NK-92 (cell line): ENCODE results near the gene GAGE10.
"Not testable (repeated sequence)": the region's sequence is repeated elsewhere in the genome, so short reads cannot be mapped to it uniquely, and the experiment has no call there.

Experiments used
- DNase-seq: peaks from one replicate; lab custom pipeline; 2025; ENCODE audit not compliant: unreplicated experiment; lab: John Stamatoyannopoulos, UW

The GAGE10 gene

GRCh38 chrX:49276207-49276606, 27.2 kb upstream of the GAGE10 start:
- no peak for DNase-seq

DNA sequence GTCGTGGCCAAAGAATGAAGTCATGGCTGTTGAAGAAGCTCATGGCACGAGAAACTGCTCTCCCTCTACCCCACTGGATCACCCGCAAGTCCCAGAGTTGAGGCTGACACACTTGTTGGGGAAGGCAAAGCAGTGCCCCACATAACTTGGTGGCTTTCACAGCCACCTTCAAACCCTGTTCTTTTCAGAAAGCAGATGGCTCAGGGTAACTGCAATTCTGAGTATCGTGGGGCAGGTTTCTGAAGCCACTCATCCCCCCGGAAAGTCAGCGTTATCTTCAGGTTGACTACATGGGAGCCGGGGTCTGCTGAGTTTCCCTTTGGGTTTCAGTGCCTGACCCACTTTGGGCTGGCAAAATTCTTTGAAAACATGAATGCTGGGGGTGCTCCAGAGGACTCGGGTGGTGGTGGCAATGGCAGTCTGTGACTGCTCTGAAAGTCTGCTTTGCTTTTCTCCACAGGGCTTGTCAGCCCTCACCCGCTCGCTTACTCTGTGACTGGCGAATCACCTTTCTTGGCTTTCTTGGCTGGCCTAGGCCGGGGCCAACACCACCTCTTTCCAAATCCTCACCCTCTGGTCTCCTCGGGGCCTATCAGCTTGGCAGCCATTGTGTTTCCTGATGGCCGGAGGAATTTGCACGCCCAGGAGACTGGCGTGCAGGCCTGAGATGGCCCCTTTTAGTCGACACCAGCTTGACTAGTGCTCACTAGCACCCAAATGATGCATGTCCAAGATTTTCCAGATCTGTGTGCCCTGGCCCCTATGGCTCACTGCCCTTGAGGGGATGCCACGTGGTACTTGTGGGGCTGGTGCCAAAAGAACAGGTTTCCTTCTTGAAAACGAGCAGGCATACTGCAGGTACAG, 26.5 kb upstream of the GAGE10 start:
- no peak for DNase-seq

DNA sequence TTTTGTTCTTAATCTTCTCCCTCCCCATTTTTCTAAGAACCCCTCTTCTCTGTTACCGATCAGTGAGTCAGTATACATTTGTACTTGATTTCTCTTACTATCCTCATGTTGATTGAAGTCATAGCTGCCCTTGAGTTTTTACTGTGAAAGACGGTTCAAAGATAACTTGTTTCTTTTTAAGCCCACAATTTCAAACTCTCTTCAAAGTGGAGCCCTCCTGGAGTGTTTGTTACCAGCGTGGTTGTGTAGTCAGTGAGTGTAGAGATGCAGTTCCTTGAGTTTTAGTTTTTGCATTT, 26.0 kb upstream of the GAGE10 start:
- no peak for DNase-seq

GRCh38 chrX:49278081-49278480, 25.4 kb upstream of the GAGE10 start:
- DNase-seq, result no peak

- no peak for DNase-seq
These were observed 20.8 kb upstream of the GAGE10 start for GRCh38 chrX:49282647-49283011.

GRCh38 chrX:49284212-49284611, 19.2 kb upstream of the GAGE10 start:
- no peak for DNase-seq

- no peak for DNase-seq
These were observed 17.3 kb upstream of the GAGE10 start for GRCh38 chrX:49286136-49286535.

DNA sequence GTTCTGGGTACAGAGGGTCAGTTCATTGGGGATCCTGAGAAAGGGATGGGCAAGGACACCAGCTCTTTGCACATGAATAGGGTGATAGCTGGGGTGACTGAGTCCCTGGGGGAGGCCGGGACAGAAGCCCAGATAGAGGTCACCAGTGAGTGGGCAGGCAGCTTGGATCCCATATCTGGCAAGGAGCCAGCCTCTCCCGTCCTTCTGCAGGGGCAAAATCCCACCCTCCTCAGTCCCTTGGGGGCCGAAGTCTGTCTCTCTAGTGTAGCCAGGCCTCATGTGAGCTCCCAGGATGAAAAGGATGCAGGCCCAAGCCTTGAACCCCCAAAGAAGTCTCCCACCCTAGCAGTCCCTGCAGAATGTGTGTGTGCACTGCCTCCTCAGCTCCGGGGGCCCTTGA, 16.9 kb upstream of the GAGE10 start:
- no peak for DNase-seq

- no peak for DNase-seq
These were observed 15.8 kb upstream of the GAGE10 start for GRCh38 chrX:49287665-49288064.

GRCh38 chrX:49290215-49290614, 13.2 kb upstream of the GAGE10 start:
- no peak for DNase-seq

GRCh38 chrX:49291615-49292337, 11.7 kb upstream of the GAGE10 start:
- DNase-seq, result no peak

GRCh38 chrX:49292400-49293362, 10.8 kb upstream of the GAGE10 start:
- DNase-seq, result no peak

DNA sequence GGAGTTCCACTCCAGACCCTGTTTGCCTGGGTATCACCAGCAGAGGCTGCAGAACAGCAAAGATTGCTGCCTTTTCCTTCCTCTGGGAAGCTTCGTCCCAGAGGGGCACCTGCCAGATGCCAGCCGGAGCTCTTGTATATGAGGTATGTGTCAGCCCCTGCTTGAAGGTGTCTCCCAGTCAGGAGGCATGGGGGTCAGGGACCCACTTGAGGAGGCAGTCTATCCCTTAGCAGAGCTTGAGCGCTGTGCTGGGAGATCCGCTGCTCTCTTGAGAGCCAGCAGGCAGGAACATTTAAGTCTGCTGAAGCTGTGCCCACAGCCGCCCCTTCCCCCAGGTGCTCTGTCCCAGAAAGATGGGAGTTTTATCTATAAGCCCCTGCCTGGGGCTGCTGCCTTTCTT, 4.2 kb upstream of the GAGE10 start:
- DNase-seq, result not testable (repeated sequence)

DNA sequence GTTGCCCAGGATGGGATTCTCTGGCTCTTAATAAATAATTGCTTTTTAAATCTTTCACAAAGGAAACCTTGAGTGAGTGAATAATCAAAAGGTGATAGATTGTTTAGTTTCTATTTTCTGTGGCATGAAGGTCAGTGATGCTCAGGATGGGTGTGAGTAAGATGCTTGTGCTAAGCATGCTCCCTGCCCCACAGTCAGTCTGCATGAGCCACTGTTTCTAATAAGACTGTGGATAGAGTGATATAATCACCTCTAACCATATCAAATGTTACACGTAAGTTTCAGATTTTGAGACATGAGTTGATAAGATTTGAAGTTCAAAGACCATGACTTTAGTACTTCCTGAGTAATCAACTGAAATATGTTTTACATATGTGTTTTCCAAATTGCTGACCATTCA, 2.7 kb upstream of the GAGE10 start:
- no peak for DNase-seq

DNA sequence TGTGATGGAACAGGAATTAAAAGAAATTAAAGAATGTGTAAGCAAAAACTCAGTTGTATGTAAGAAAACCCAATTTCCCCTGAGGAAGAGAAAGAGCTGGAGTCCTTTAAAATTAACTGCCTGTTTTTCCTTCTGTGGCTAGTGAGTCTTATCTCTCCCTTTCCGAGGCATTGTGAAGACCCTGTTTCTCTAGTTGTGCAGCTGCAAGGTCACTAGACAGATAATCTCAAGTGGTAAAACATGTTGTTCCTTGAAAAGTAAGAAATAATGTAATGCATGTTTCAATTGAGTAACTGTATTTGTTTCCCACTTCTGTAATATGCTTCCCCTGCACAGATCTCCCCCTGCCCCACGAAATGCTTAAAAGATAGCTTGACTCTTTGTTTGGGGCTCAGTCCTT, 4.3 kb downstream of the GAGE10 start:
- not testable (repeated sequence) for DNase-seq

DNA sequence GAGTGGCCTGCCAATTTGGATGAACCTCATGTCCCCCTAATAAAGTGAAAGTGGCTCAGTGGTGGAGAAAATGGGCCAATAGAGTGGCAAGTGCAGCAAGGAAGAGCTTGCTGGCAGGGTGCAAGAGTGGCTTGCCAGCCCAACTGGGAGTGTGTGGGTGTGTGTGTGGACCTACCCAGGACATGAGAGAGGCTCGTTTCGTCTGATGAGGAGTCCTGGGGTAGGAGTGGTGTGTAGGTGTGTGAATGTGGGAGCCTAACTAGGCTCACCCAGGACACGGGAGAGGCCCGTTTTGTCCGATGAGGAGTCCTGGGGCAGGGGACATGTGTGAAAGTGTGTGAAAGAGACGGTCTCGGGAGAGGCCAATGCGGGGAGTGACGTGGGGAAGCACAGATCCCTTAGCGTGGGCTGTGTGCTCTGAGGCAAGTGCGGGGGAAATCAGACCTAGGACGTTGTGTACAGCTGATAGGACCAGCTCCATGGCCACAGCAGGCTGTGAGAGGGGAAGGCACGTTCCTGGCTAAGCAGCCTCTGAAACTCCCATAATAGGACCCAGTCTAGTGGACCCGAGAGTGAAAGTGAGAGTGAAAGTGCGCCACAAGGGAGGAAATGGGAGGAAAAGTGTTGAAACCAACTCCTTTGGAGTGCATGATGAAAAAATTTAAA, 5.3 kb downstream of the GAGE10 start:
- no peak for DNase-seq

DNA sequence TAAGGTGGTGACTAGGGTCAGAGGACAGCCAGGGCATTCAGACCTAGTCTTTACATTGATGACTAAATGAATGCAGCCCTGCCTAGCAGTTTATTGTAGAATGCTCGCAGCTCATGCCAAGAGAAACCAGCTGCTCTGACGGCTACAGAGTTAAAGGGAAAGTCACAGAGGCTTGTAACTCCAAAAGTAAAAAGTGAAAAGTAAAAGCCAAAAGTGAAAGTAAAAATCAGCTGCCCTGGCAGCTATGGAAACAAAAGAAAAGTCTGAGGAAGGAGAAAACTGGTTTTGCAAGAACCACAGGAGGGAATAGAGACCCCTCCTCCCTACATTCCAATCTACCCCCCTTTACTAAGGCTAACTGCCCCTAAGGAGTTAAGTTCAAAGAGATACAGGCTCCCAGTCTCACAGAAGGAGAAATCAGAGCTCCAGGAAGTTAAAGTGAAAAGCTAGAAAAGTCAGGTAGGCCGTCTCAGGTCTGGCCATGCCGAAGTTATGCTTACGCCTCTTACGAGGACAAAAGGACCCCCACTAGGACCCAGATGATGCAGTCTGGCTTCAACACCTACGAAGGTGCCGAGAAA, 6.0 kb downstream of the GAGE10 start:
- DNase-seq, result no peak

DNA sequence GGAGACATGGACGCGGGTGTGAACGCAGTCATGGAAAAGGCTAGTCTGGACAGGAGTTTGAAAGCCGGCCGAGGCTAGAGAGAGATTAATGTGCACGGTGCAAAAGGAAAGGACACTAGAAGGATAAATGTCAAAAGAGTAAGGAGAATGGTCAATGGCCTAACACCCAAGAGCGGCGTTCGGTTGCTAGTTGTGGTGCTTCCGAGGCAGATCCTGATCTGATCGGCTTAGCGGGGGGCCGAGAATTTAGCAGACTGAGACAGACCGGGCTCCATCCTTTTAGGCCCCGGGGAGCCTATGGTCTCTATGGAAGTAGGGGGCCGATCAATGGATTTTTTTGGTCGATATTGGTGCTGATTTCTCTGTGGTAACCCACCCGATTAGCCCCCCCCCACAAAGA, 6.9 kb downstream of the GAGE10 start:
- no peak for DNase-seq

- no peak for DNase-seq
These were observed 8.7 kb downstream of the GAGE10 start for GRCh38 chrX:49312176-49312575.

DNA sequence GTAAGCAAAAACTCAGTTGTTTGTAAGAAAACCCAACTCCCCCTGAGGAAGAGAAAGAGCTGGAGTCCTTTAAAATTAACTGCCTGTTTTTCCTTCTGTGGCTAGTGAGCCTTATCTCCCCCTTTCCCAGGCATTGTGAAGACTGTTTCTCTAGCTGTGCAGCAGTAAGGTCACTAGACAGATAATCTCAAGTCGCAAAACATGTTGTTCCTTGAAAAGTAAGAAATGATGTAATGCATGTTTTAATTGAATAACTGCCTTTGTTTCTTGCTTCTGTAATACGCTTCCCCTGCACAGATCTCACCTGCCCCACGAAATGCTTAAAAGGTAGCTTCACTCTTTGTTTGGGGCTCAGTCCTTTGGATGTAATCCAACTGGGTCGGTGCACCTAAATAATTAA, 12.6 kb downstream of the GAGE10 start:
- no peak for DNase-seq

DNA sequence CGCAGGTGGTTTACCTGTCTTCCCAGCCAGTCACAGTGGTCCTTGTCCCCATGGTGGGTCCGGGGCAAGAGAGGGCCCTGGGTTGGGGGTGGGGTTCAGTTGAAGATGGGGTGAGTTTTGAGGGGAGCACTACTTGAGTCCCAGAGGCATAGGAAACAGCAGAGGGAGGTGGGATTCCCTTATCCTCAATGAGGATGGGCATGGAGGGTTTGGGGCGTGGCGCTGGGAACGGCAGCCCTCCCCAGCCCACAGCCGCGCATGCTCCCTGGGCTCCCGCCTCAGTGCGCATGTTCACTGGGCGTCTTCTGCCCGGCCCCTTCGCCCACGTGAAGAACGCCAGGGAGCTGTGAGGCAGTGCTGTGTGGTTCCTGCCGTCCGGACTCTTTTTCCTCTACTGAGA, 18.3 kb downstream of the GAGE10 start, which contains the start of gene GAGE12J:
GAGE12J (plus strand) TSS at position 301 of the 400 bp plus-strand sequence. CDS start 1,157 bp downstream, outside the sequence.
- not testable (repeated sequence) for DNase-seq
